OCI-LY7 (cell line): Measurements from ENCODE around the gene LRRC59.

Source experiments
- CTCF ChIP-seq: fragments of 200-600 bp; sonication (generic); conservative IDR thresholded peaks from 2 replicates; pipeline ENCODE4 v1.5.1; 2014; ENCODE audit warnings: mild to moderate bottlenecking, antibody characterized with exemption, low read length, moderate library complexity, mixed read lengths
- EZH2phosphoT487 ChIP-seq: fragments of 200-600 bp; sonication (generic); IDR thresholded peaks from 2 replicates; pipeline ENCODE4 v1.6.1; 2018; ENCODE audit warnings: low read depth, borderline replicate concordance, mild to moderate bottlenecking, mixed run types, antibody characterized with exemption, low read length, moderate library complexity, mixed read lengths

- no peak for TF ChIP-seq CTCF
- no peak for TF ChIP-seq EZH2phosphoT487
Observed at GRCh38 chr17:50347117-50347893, 50.0 kb downstream of the LRRC59 start.
